Measurements from ENCODE around the gene TRIM25. TPM values are rescaled to one million over a fixed set of nuclear protein-coding genes. Genes with fewer than 3 reads are reported as not detected.

The TRIM25 gene
- total RNA-seq, 1 experiment from 2014 or later, result 32.5 TPM

GRCh38 chr17:56880133-56880532, 33.7 kb downstream of the TRIM25 start:
- Histone ChIP-seq H4K5ac (ENCODE audit: insufficient read length, low read depth, low read length) (no peak overlapping the region), H4K91ac (ENCODE audit: insufficient read length, low read depth, low read length) (no peak overlapping the region), H3K79me1 (ENCODE audit: insufficient read depth, low read depth, low read length, poor library complexity, severe bottlenecking) (no peaks in the 10 kb centered on the region), H3K14ac (ENCODE audit: insufficient read depth, low read length) (no peak overlapping the region), H3K27me3 (ENCODE audit: insufficient read depth, low read length) (no peaks in the 10 kb centered on the region), H3K4ac (ENCODE audit: low read depth, low read length) (no peak overlapping the region), H3K79me2 (ENCODE audit: insufficient read depth, low read length) (no peaks in the 10 kb centered on the region), H3K23me2 (ENCODE audit: insufficient read length, low read depth, low read length, poor library complexity, severe bottlenecking) (no peaks in the 10 kb centered on the region), H3K18ac (ENCODE audit: insufficient read length, low read depth, low read length) (no peak overlapping the region), H3K4me2 (ENCODE audit: insufficient read depth, insufficient read length, low read length) (no peak overlapping the region), H2BK12ac (ENCODE audit: insufficient read length, low read depth, low read length) (no peak overlapping the region), H3K27ac (ENCODE audit: insufficient read length, low read depth, low read length) (no peak overlapping the region), H3K4me1 (ENCODE audit: insufficient read depth, low read length) (0 out of 2 replicates have a peak, but pooled peaks cover 3% of the 10 kb centered on the region), H4K8ac (replicated peaks; ENCODE audit: insufficient read length, low read depth, low read length) (no peak overlapping the region), H3K9me3 (ENCODE audit: control insufficient read depth, low read depth, low read length) (no peaks in the 10 kb centered on the region), H2BK120ac (ENCODE audit: low read depth, low read length, poor library complexity, severe bottlenecking) (no peak overlapping the region), H2AFZ (ENCODE audit: low read length) (no peak overlapping the region), H2BK20ac (ENCODE audit: low read depth, low read length, poor library complexity, severe bottlenecking) (no peak overlapping the region), H2BK5ac (ENCODE audit: insufficient read length, low read length) (no peak overlapping the region), H4K20me1 (ENCODE audit: control insufficient read depth, insufficient read depth, insufficient read length) (no peaks in the 10 kb centered on the region), H3K9ac (ENCODE audit: extremely low read depth, insufficient read length, low read length) (no peak overlapping the region), H3K56ac (ENCODE audit: insufficient read length, low read depth, low read length) (no peak overlapping the region), H3K23ac (ENCODE audit: insufficient read length, low read depth, low read length) (no peak overlapping the region), H2AK5ac (ENCODE audit: insufficient read length, low read length) (no peak overlapping the region), H3T11ph (ENCODE audit: low read length) (no peak overlapping the region), H2BK15ac (ENCODE audit: low read depth, low read length) (no peak overlapping the region)
- WGBS (ENCODE audit: extremely low coverage, insufficient read length, low lambda C conversion rate), result no CpG with 5 or more reads among the region's 3 CpGs
- peaks cover 6% of the 10 kb centered on the region for H3K27me3 Mint-ChIP-seq (ENCODE audit: low read depth)
- H3K9me3 Mint-ChIP-seq, result no peaks in the 10 kb centered on the region; a peak in 2 of 5 replicates
- H3K4me3 Mint-ChIP-seq, result no peak overlapping the region
- H3K27ac Mint-ChIP-seq, result no peak overlapping the region; a peak in 1 of 7 replicates
- DNase-seq, result no peak
- H3K4me1 Mint-ChIP-seq, result no peaks in the 10 kb centered on the region; a peak in 1 of 4 replicates
- H3K36me3 Mint-ChIP-seq (ENCODE audit: insufficient read depth in 1 of 3, low read depth in 3 of 3), result no peaks in the 10 kb centered on the region; a peak in 1 of 7 replicates
- TF ChIP-seq CTCF (conservative IDR thresholded peaks at IDR 0.05), result no peak

Data from H9 (cell line).